Measurements from ENCODE around the gene GCA.

GCA gene

DNA sequence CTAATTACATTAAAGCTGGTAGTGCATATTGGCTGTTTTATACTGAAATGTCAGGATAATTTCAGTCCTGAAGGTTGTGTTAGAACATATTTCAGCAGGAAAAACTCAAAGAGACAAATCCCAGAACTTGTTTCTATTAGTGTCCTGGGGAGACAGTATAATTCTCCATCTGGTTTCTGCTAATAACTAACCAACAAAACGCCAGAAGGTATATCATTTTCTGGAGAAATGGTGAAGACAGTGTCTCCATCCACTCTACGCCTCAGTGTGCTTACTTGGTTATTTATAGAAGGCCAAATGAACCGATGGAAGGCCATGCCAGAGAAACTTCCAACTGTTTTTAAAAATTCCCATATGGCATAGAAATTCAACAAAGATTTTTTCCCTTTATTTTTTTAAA, 41.6 kb downstream of the GCA start:
- Histone ChIP-seq H3K9ac (no peak overlapping the region), H3K4me1 (no peaks in the 10 kb centered on the region), H3K4me2 (ENCODE audit: low read length) (no peak overlapping the region), H3K4me3 (ENCODE audit: low read depth, low read length) (no peak overlapping the region), H3K27me3 (ENCODE audit: control insufficient read depth, insufficient read depth, low read length) (no peaks in the 10 kb centered on the region), H3K9me3 (ENCODE audit: control insufficient read depth, low read length) (no peaks in the 10 kb centered on the region), H3K79me2 (no peaks in the 10 kb centered on the region), H3K36me3 (ENCODE audit: control insufficient read depth, insufficient read depth, low read length) (no peaks in the 10 kb centered on the region), H3K27ac (no peak overlapping the region), H2AFZ (no peak overlapping the region)
- TF ChIP-seq, protein P1, sequence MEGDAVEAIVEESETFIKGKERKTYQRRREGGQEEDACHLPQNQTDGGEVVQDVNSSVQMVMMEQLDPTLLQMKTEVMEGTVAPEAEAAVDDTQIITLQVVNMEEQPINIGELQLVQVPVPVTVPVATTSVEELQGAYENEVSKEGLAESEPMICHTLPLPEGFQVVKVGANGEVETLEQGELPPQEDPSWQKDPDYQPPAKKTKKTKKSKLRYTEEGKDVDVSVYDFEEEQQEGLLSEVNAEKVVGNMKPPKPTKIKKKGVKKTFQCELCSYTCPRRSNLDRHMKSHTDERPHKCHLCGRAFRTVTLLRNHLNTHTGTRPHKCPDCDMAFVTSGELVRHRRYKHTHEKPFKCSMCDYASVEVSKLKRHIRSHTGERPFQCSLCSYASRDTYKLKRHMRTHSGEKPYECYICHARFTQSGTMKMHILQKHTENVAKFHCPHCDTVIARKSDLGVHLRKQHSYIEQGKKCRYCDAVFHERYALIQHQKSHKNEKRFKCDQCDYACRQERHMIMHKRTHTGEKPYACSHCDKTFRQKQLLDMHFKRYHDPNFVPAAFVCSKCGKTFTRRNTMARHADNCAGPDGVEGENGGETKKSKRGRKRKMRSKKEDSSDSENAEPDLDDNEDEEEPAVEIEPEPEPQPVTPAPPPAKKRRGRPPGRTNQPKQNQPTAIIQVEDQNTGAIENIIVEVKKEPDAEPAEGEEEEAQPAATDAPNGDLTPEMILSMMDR (IDR thresholded peaks at IDR 0.05): no peak

DNA sequence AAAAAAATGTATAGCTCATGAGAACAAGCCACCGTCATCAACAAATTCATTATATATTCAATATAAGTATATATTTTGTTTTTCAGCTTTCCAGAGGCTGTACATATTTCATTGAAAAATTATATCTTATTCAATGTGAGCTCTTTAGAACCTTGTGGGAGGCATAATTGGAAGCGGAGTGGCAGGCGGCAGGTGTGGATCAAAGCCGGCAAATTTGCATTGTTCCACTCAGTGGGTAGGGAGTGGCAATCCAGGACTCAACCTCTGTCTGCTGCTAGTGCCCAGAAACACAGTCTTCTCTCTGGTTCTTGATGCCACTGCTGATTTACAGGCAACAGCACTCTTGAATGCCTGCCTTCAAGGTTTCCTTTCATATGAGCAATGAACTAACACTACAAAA, 46.9 kb downstream of the GCA start:
- Histone ChIP-seq H3K9me3 (ENCODE audit: control insufficient read depth, low read length) (no peaks in the 10 kb centered on the region), H3K27me3 (ENCODE audit: control insufficient read depth, insufficient read depth, low read length) (no peaks in the 10 kb centered on the region), H3K79me2 (no peaks in the 10 kb centered on the region), H3K36me3 (ENCODE audit: control insufficient read depth, insufficient read depth, low read length) (no peaks in the 10 kb centered on the region), H3K9ac (no peak overlapping the region), H3K4me2 (ENCODE audit: low read length) (no peak overlapping the region), H2AFZ (no peak overlapping the region), H3K4me3 (ENCODE audit: low read depth, low read length) (no peak overlapping the region), H3K4me1 (no peaks in the 10 kb centered on the region), H3K27ac (no peak overlapping the region)
- TF ChIP-seq, protein P1 (IDR thresholded peaks at IDR 0.05): no peak

DNA sequence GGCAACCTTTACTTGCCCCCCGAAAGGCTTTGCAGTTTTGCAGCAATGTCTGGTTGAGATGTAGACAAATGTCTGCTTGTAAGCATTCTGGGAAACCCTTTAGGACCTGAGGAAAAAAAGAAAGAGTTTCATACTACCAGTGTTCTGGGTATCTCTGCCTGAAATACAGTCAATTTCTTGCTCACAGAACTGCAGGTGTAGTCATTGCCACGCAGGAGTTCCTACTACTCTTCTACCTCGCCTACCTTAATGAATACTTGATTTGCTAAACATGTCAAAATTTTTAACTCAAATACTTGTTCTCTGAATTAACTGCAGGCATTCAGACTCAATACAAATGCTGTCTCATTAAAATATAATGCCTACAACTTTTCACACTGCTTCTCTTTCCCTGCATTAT, 56.4 kb downstream of the GCA start:
- TF ChIP-seq, protein P1 (IDR thresholded peaks at IDR 0.05): no peak
- Histone ChIP-seq H2AFZ (no peak overlapping the region), H3K27me3 (ENCODE audit: control insufficient read depth, insufficient read depth, low read length) (no peaks in the 10 kb centered on the region), H3K27ac (no peak overlapping the region), H3K9ac (no peak overlapping the region), H3K4me2 (ENCODE audit: low read length) (no peak overlapping the region), H3K9me3 (ENCODE audit: control insufficient read depth, low read length) (no peaks in the 10 kb centered on the region), H3K79me2 (no peaks in the 10 kb centered on the region), H3K4me1 (no peaks in the 10 kb centered on the region), H3K4me3 (ENCODE audit: low read depth, low read length) (no peak overlapping the region), H3K36me3 (ENCODE audit: control insufficient read depth, insufficient read depth, low read length) (no peaks in the 10 kb centered on the region)

DNA sequence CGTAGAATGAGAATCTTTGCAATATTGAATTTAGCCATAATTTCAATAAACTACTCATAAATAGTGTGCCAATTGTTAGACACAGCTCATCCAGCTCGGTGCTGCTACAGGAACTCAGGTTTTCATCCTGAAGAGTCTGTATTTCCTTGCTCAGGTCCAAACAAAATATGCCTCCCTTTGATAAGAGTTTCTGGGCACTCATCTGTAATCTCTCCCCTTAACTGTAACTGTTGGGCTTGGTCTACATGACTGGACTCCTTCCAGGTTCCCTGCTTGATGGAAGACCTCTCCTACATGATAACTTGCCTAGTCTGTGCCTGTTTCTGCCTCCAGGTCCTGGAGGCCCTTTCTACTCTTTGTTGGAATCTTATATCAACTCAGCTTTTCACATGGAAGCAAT, 57.9 kb downstream of the GCA start:
- H3K9me3 ChIP-seq (ENCODE audit: control insufficient read depth, low read length): no peaks in the 10 kb centered on the region
- TF ChIP-seq, protein P1 (IDR thresholded peaks at IDR 0.05): no peak
- no peak overlapping the region for H3K9ac ChIP-seq
- no peaks in the 10 kb centered on the region for H3K27me3 ChIP-seq (ENCODE audit: control insufficient read depth, insufficient read depth, low read length)
- H3K4me2 ChIP-seq (ENCODE audit: low read length): no peak overlapping the region
- no peak overlapping the region for H3K4me3 ChIP-seq (ENCODE audit: low read depth, low read length)
- H3K79me2 ChIP-seq: no peaks in the 10 kb centered on the region
- H3K36me3 ChIP-seq (ENCODE audit: control insufficient read depth, insufficient read depth, low read length): no peaks in the 10 kb centered on the region
- H2AFZ ChIP-seq: no peak overlapping the region
- no peak overlapping the region for H3K27ac ChIP-seq
- H3K4me1 ChIP-seq: no peaks in the 10 kb centered on the region

DNA sequence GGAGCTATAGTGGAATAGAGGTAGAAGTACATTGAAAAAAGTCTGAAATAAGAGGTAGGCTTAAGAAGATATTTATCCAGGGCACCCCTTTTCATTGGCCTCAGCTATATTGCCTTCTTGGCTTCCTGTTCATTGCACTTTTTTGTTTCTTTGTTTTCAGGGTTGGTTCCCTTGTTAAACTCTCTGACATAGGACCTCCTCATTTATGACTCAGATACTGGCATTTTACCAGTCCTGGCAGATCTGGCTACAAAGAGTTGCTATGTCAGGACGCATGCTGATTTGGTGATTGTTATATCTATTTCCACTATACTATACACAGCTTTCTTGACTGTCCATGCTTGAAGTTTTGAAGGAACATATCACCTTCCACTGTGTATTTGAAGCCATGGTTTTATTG, 60.0 kb downstream of the GCA start:
- H3K4me3 ChIP-seq (ENCODE audit: low read depth, low read length): no peak overlapping the region
- H3K79me2 ChIP-seq: no peaks in the 10 kb centered on the region
- no peak overlapping the region for H3K4me2 ChIP-seq (ENCODE audit: low read length)
- no peak overlapping the region for H3K9ac ChIP-seq
- no peaks in the 10 kb centered on the region for H3K4me1 ChIP-seq
- no peaks in the 10 kb centered on the region for H3K9me3 ChIP-seq (ENCODE audit: control insufficient read depth, low read length)
- no peaks in the 10 kb centered on the region for H3K27me3 ChIP-seq (ENCODE audit: control insufficient read depth, insufficient read depth, low read length)
- TF ChIP-seq, protein P1 (IDR thresholded peaks at IDR 0.05): no peak
- no peak overlapping the region for H3K27ac ChIP-seq
- no peak overlapping the region for H2AFZ ChIP-seq
- no peaks in the 10 kb centered on the region for H3K36me3 ChIP-seq (ENCODE audit: control insufficient read depth, insufficient read depth, low read length)
